ENCODE results near the gene REX1BD. TPM values are rescaled to one million over a fixed set of nuclear protein-coding genes. Genes with fewer than 3 reads are reported as not detected.

The REX1BD gene
- total RNA-seq, 2 experiments from 2014 or later: 81.2 to 83.3 TPM

DNA sequence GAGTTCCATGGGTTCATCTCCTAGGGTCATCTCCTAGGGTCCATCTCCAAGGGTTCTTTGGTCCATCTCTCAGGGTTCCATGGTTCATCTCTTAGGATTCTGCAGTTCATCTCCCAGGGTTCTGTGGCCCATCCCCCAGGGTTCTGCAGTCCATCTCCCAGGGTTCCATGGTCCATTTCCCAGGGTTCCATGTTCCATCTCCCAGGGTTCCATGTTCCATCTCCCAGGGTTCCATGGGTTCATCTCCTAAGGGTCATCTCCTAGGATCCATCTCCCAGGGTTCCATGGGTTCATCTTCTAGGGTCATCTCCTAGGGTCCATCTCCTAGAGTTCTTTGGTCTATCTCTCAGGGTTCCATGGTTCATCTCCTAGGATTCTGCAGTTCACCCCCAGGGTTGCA is 29.0 kb downstream of the REX1BD start:
- no peak overlapping the region for H3K4me3 Mint-ChIP-seq
- H3K27me3 Mint-ChIP-seq: peaks cover 27% of the 10 kb centered on the region
- DNase-seq: no peak
- H3K9me3 Mint-ChIP-seq: no peaks in the 10 kb centered on the region
- ChIA-PET POLR2A (no interaction called here), CTCF (no interaction called here)
- peaks cover 6% of the 10 kb centered on the region for H3K4me1 Mint-ChIP-seq
- no peak overlapping the region for H3K27ac Mint-ChIP-seq
- H3K36me3 Mint-ChIP-seq (ENCODE audit: low read depth): no peaks in the 10 kb centered on the region

DNA sequence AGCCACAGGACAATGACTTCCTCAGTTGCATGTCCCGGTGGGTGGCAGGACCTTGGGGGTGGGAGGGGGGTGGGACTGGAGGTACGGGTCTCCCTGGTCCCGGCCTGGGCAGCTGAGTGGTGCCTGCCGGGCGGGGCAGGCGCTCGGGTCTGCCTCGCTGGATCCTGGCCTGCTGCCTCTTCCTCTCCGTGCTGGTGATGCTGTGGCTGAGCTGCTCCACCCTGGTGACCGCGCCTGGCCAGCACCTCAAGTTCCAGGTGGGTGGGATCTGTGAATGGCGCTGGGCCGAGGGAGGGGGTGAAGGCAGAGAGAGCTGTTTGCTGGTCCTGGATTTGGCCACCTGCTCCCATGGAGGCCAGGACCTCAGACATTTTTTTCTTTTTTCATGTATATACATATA is 29.6 kb downstream of the REX1BD start:
- Mint-ChIP-seq H3K4me1 (peaks cover 6% of the 10 kb centered on the region), H3K4me3 (no peak overlapping the region), H3K27ac (no peak overlapping the region), H3K36me3 (ENCODE audit: low read depth) (no peaks in the 10 kb centered on the region), H3K9me3 (no peaks in the 10 kb centered on the region), H3K27me3 (peaks cover 25% of the 10 kb centered on the region)
- CTCF ChIA-PET: no interaction called here
- no peak for DNase-seq
- POLR2A ChIA-PET: no interaction called here

DNA sequence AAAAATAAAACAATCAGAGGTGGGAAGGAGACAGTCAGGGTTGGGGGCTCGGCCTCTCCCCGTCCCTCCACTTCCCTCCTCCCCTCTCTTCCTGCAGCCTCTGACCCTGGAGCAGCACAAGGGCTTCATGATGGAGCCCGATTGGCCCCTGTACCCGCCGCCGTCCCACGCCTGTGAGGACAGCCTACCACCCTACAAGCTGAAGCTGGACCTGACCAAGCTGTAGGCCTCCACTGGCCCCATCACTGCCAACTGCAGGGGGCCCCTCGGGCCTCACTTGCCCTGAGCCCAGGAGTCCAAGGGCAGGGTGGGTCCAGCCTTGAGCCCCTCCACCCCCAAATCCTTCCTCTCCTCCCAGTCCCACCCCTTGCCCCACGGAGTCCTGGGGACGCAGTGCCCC is 31.7 kb downstream of the REX1BD start:
- Mint-ChIP-seq H3K9me3 (no peaks in the 10 kb centered on the region), H3K4me3 (no peak overlapping the region), H3K4me1 (peaks cover 2% of the 10 kb centered on the region), H3K27ac (no peak overlapping the region), H3K36me3 (ENCODE audit: low read depth) (no peaks in the 10 kb centered on the region), H3K27me3 (peaks cover 5% of the 10 kb centered on the region)
- CTCF ChIA-PET: no interaction called here
- no peak for DNase-seq
- POLR2A ChIA-PET: no interaction called here

DNA sequence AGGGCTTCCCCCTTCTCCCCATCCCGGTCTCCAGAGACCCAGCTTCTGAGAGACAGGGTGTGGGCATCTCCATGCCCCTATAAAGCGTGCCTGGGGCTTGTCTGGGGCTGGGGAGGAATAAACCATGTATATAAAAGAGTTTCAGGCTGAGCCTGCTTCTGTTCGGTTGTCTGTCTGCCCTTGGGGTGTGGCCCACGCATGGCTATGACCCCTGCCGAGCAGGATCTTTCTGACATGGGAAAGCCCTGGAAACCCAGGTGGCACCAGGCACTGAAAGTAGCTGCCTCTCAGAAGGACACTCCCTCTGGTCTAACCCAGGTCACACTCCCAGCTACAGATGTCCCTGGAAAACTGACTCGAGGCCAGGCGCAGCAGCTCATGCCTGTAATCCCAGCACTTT is 32.3 kb downstream of the REX1BD start:
- H3K27me3 Mint-ChIP-seq: peaks cover 3% of the 10 kb centered on the region
- DNase-seq: no peak
- H3K27ac Mint-ChIP-seq: no peak overlapping the region
- H3K4me3 Mint-ChIP-seq: no peak overlapping the region
- peaks cover 2% of the 10 kb centered on the region for H3K4me1 Mint-ChIP-seq
- H3K9me3 Mint-ChIP-seq: no peaks in the 10 kb centered on the region
- no peaks in the 10 kb centered on the region for H3K36me3 Mint-ChIP-seq (ENCODE audit: low read depth)
- ChIA-PET CTCF (no interaction called here), POLR2A (no interaction called here)

DNA sequence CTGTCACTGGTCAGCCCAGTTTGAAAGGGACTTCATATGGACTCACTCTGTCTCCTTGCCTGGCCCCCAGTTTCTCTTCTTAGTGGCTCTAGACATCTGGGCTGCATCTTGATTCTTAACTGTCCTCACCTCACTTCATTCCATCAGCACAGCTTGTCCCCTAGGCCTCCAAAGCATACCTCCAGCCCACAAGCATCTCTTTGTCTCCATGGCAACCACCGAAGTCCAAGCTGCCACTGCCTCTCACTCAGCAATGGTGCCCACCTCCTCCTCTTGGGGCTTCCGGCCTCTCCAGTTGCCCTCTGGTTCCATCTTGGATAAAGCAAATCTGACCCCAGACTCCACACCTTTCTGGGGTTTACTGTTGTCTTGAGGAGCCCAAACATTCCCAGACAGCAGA is 38.3 kb downstream of the REX1BD start:
- ChIA-PET CTCF (no interaction called here), POLR2A (no interaction called here)
- no peak for DNase-seq
- Mint-ChIP-seq H3K9me3 (no peaks in the 10 kb centered on the region), H3K4me1 (peaks cover 2% of the 10 kb centered on the region), H3K27me3 (peaks cover 6% of the 10 kb centered on the region), H3K27ac (no peak overlapping the region), H3K4me3 (no peak overlapping the region), H3K36me3 (ENCODE audit: low read depth) (no peaks in the 10 kb centered on the region)

DNA sequence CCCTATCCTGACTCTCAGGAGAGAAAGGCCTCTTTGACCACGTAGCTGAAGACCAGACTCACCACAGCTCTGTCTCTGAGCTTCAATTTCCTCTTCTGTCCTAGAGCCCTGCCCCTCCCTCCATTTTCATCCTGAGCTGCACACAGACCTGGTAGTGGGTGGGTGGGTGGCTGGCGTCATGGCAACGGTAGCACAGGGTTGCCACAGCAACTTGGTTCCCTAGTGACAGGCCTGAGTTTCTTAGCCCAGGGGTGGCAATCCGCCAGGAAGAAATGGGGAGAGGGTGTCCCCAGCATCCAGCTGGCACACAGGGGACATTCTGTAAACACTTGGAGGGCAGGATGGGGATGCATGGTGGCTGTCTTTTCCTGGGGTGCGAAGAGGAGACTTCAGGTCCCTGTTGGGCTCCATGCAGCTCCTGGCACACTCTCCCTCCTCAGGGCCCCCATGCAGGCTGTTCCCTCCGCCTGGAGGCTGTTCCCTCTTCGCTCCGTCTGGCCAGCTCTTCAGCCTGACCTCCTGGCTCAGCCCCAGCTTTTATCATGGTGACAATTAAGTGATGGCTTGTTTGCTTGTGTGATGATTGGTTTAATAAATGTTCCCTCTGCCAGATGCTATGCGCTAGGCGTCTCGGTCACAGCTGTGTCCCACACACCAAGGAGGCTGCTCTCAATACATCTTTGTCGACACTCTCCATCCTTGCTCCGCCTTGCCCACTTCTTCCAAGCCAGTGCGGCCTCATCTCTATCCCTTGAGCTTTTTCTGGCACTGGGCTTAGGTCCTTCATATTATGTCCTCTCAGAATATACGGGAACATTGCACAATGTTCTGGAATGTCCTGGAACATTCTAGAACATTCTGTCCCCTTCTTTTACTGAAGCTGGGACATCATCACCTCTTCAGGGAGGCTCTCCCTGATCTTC is 40.8 kb downstream of the REX1BD start:
- H3K27ac Mint-ChIP-seq: no peak overlapping the region
- no peaks in the 10 kb centered on the region for H3K9me3 Mint-ChIP-seq
- H3K4me1 Mint-ChIP-seq: no peaks in the 10 kb centered on the region
- H3K4me3 Mint-ChIP-seq: no peak overlapping the region
- ChIA-PET CTCF (interaction anchor here (0.9 to 1.0 kb wide), 2 partner anchors 15 to 35 kb away, joined by 3 read pairs; no protein-coding TSS in a partner anchor), POLR2A (no interaction called here)
- no peak for DNase-seq
- no peaks in the 10 kb centered on the region for H3K36me3 Mint-ChIP-seq (ENCODE audit: low read depth)
- H3K27me3 Mint-ChIP-seq: peaks cover 10% of the 10 kb centered on the region

DNA sequence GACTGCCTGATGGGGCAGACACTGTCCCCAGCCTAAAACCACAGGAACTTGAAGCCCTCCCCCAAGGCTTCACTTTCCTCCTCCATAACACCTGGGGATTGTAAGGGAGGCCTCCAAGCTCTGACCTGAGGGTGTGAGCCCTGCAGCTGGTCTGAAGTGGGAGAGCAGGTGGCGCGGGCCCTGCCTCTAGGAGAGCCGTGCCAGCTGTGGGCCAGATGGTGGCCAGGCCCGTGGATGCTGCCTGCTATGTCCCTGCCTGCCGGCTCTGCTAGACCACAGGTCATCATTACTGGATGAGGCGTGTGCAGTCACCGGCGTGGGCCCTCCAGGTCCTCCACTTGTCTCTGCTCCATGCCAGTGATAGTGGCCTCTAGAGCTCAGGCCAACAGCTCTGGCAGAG is 44.7 kb downstream of the REX1BD start:
- ChIA-PET CTCF (no interaction called here), POLR2A (interaction anchor here (1.4 kb wide), 1 partner anchor 199 kb away, joined by 4 read pairs; the partner anchor contains the start of gene UPF1)
- H3K27ac Mint-ChIP-seq: no peak overlapping the region
- no peak overlapping the region for H3K4me3 Mint-ChIP-seq
- DNase-seq: no peak
- H3K4me1 Mint-ChIP-seq: peaks cover 29% of the 10 kb centered on the region
- no peaks in the 10 kb centered on the region for H3K9me3 Mint-ChIP-seq
- peaks cover 13% of the 10 kb centered on the region for H3K27me3 Mint-ChIP-seq
- no peaks in the 10 kb centered on the region for H3K36me3 Mint-ChIP-seq (ENCODE audit: low read depth)

DNA sequence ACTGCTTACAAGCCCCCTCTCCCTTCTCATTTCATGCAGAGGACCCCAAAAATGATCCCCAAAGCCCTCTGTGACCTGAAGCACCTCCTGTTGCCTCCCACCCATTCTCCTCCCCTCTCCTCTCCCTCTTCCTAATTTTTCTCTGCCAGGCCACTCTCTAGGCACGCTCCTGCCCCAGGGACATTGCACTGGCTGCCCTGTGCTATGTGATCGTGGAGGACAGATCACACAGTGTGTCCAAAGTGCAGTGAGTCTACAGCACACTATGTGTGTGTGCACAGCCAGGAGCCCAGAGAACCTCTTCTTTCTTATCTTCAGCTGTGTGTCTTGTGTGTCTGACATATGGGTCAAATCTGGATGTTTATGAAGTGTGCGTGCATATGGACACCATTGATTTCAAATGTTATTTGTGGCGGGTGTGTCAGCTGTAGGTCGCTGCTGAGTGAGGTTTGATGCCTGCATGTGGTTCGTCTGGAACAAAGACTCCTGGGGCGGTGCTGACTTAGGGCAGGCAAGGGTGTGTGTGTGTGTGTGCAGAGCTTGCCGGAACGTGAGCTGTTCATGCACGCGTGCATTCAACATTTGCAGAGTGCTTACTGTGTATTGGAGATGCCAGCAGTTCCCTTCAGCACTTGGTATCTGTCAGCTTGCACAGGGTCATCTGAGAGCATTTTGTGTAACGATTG is 46.2 kb downstream of the REX1BD start:
- Mint-ChIP-seq H3K4me1 (peaks cover 36% of the 10 kb centered on the region), H3K27ac (no peak overlapping the region), H3K9me3 (no peaks in the 10 kb centered on the region), H3K27me3 (peaks cover 12% of the 10 kb centered on the region), H3K36me3 (ENCODE audit: low read depth) (no peaks in the 10 kb centered on the region), H3K4me3 (no peak overlapping the region)
- ChIA-PET POLR2A (interaction anchor here (1.1 to 2.0 kb wide), 4 partner anchors 63 to 285 kb away, joined by 3 to 4 read pairs (median 4); partner anchors contain the start of genes COPE, DDX49, FKBP8 and UBA52), CTCF (interaction anchor here (0.7 kb wide), 1 partner anchor 45 kb away, joined by 3 read pairs; no protein-coding TSS in a partner anchor)
- no peak for DNase-seq

DNA sequence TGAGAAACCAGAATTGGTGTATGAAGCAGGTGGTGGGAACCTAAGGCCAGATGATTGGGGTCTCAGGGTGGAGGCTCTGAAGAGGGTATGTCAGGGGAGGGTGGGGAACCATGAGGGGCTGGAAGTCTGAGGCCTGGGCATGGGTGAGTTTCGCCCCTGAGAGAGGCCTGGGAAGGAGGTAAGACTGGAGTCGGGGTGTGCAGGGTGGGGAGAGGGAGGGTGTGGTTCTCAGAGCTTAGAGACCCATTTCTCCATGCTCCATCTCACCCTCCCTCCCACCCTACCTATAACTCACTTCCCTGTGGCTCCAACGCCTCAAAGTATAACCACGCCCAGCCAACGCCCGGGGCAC is 47.2 kb downstream of the REX1BD start:
- Mint-ChIP-seq H3K4me1 (peaks cover 37% of the 10 kb centered on the region), H3K36me3 (ENCODE audit: low read depth) (no peaks in the 10 kb centered on the region), H3K27ac (peak overlapping the region; percentile 89), H3K9me3 (no peaks in the 10 kb centered on the region), H3K4me3 (peak overlapping the region; percentile 80), H3K27me3 (peaks cover 9% of the 10 kb centered on the region)
- CTCF ChIA-PET: no interaction called here
- POLR2A ChIA-PET: interaction anchor here (1.1 to 2.0 kb wide), 3 partner anchors 64 to 284 kb away, joined by 3 to 4 read pairs (median 3); partner anchors contain the start of genes COPE, DDX49, FKBP8 and UBA52
- no peak for DNase-seq

DNA sequence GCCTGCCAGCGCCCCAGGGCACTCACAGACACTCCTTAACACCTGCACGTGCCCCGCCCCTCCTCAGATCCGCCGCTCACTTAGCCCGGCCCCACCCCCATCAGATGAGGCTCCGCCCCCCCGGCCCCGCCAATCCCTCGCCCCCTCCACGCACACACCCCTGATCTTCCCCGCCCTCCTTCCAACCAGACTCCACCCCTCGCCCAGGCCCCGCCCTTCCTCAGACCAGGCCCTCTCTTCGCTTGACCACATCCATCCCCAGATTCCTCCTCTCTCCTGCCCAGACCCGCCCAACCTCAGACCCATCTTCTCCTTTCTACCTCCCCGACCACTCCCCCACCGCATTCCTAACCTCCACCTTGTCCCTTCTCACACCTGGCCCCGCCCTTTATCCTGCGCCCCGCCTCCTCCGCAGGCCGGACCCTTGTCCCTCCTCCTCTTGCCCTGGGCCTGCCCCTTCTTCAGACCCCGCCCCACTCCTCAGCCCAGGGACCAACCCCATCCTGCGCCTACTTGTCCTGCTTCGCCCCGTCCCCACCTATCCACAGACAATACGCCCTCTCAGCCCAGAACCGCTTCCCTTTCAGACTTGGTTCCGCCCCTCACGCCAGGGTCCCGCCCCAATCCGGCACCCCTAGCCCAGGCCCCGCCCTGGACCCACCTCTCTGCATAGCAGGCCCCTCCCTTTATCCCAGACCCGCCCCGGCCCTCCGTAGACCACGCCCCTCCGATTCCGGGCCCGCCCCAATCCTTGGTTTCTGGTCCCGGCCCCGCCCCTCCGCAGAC is 47.8 kb downstream of the REX1BD start:
- POLR2A ChIA-PET: no interaction called here
- Mint-ChIP-seq H3K27ac (peak overlapping the region; percentile 89), H3K27me3 (peaks cover 9% of the 10 kb centered on the region), H3K36me3 (ENCODE audit: low read depth) (no peaks in the 10 kb centered on the region), H3K4me3 (peak overlapping the region; percentile 80), H3K4me1 (peaks cover 37% of the 10 kb centered on the region), H3K9me3 (no peaks in the 10 kb centered on the region)
- peak; percentile 99 for DNase-seq
- CTCF ChIA-PET: no interaction called here

DNA sequence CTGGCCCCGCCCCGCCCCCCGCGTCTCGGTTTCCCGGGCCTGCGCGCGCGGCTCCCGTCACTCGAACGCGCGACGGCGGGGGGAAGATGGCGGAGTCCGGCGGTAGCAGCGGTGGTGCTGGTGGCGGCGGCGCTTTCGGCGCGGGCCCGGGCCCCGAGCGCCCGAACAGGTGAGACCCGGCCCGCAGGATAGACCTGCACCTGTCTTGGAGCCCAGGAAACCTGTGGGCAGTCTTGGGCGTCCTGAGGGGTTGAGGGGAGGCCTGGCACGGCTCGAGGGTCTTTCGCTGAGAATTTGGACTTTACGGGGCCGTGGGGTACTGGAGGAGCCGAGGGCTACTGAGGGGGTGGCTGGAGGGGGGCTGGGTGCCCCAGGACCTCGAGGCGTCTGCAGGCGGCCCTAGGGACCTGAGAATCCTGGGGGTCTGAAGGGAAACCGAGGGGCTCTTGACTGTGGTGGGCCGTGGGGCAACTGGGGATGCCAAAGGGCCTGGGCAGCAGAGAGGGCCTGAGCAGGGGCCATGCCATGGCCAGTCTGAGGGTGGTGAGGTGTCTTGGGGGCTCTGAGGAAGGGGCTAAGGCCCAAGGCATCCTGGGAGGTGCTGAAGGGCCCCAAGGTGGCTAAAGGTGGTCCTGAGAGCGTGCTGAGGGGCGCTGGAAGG is 48.5 kb downstream of the REX1BD start, which contains the start of gene KLHL26:
Gene KLHL26 (plus strand): TSS at position 60 of the 661 bp plus-strand sequence. CDS start 27 bp downstream, at position 87.
- no peak for DNase-seq
- Mint-ChIP-seq H3K36me3 (ENCODE audit: low read depth) (no peaks in the 10 kb centered on the region), H3K9me3 (no peaks in the 10 kb centered on the region), H3K4me3 (peak within 1 kb of the TSS; percentile 80), H3K4me1 (peaks cover 37% of the 10 kb centered on the region), H3K27ac (peak within 1 kb of the TSS; percentile 89), H3K27me3 (peaks cover 9% of the 10 kb centered on the region)
- CTCF ChIA-PET: no interaction called here
- POLR2A ChIA-PET: no interaction called here

DNA sequence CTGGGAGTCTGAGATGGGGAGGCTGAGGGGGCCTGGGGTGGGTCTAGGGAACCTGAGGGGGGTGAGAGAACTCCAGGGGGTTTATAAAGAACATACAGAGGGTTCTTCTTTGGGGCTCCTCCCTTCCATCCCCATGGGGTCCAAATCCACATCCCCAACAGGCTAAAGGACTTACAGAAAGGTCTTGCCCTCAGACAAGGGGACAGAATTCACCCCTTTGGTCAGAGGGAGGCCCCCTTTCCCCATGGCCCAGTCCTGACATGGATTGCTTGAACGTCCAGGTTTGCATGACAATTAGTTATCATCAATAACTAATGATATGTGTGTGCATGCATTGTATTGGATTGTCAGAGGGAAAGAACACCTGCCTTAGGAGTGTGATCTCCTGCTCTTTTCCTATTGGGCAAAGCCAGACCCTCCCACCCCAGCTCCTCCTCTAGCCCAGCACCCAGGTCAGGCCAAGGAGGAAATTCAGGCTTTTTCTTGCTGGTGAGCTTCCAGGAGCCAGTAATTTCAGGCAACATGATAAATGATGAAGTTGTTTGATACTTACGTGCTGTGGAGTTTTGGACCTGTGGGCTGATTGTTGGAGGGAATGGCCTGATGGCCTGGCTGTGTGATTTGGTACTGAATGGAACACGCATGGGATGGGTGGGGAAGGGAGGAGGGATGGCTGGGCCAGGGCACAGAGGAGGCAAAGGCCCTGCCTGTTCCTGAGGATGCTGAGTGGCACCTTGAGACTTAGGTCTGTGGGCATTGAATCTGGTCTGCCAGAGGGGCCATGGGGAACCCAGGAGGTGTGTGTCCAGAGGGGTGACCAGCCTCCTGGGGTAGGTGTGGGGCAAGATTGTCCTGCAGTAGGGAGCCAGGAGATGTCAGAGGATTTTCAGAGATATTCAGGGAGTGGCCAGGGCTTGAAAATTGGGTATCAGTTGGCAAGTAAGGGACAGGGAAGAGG is 49.4 kb downstream of the REX1BD start:
- no peak for DNase-seq
- no peaks in the 10 kb centered on the region for H3K9me3 Mint-ChIP-seq
- CTCF ChIA-PET: no interaction called here
- H3K27me3 Mint-ChIP-seq: peaks cover 9% of the 10 kb centered on the region
- H3K27ac Mint-ChIP-seq: peak overlapping the region; percentile 42
- H3K36me3 Mint-ChIP-seq (ENCODE audit: low read depth): no peaks in the 10 kb centered on the region
- H3K4me1 Mint-ChIP-seq: peaks cover 37% of the 10 kb centered on the region
- POLR2A ChIA-PET: no interaction called here
- H3K4me3 Mint-ChIP-seq: peak overlapping the region; percentile 80
